Omental fat pad (tissue), 4 donors: ENCODE measurements around the gene RAB30. TPM values are rescaled to one million over a fixed set of nuclear protein-coding genes. Genes with fewer than 3 reads are reported as not detected.

Source experiments
- ATAC-seq: fragments of 150-250 bp; one replicate; pipeline ENCODE4 v1.9.1; 2016; ENCODE audit warnings: mild to moderate bottlenecking, moderate library complexity; ENCODE audit not compliant: low FRiP score
- DNase-seq: peaks from one replicate; pipeline ENCODE4 v3.0.0-alpha.2; 2019; ENCODE audit warnings: low spot score
- small RNA-seq: library from RNA; depleted of rRNA; stranded (forward); fragments of <200 nt; gene quantifications from one replicate; pipeline ENCODE3, GENCODE V24; 2016
- total RNA-seq, 4 donors: library from RNA; depleted of rRNA; stranded (reverse); fragments of >200 nt; gene quantifications; one replicate each; pipeline ENCODE4 v1.1.0, GENCODE V29; 2016
- TF ChIP-seq, protein P1 (sequence below), 3 donors: fragments of 450-650 bp; IDR thresholded peaks; one replicate each; pipeline ENCODE4 v1.5.1; 2016 to 2017; ENCODE audit warnings: antibody characterized with exemption in 3 of 3, mild to moderate bottlenecking in 3 of 3, moderate library complexity in 2 of 3

RAB30 gene
- total RNA-seq, 4 donors from 2014 or later = 14.8 to 37.9 (median 23.5) TPM

DNA sequence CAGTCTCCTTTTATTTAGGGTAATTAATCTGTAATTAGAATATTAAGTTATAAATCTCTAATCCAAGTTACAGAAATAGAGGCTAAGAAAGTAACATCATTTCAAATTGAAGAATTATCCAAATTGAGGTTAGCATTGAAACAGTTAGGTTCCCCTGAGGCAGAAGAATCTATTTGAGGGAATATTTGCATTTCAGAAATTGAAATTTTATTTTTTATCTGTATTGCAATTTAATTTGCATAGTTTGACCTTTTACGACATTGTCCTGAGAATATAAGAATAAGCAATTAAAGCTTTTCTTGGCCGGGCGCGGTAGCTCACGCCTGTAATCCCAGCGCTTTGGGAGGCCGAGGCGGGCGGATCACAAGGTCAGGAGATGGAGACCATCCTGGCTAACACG is 142.6 kb downstream of the RAB30 start:
- DNase-seq (no peak), ATAC-seq (no peak)
- TF ChIP-seq, protein P1, sequence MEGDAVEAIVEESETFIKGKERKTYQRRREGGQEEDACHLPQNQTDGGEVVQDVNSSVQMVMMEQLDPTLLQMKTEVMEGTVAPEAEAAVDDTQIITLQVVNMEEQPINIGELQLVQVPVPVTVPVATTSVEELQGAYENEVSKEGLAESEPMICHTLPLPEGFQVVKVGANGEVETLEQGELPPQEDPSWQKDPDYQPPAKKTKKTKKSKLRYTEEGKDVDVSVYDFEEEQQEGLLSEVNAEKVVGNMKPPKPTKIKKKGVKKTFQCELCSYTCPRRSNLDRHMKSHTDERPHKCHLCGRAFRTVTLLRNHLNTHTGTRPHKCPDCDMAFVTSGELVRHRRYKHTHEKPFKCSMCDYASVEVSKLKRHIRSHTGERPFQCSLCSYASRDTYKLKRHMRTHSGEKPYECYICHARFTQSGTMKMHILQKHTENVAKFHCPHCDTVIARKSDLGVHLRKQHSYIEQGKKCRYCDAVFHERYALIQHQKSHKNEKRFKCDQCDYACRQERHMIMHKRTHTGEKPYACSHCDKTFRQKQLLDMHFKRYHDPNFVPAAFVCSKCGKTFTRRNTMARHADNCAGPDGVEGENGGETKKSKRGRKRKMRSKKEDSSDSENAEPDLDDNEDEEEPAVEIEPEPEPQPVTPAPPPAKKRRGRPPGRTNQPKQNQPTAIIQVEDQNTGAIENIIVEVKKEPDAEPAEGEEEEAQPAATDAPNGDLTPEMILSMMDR (IDR thresholded peaks at IDR 0.05) = no peak

DNA sequence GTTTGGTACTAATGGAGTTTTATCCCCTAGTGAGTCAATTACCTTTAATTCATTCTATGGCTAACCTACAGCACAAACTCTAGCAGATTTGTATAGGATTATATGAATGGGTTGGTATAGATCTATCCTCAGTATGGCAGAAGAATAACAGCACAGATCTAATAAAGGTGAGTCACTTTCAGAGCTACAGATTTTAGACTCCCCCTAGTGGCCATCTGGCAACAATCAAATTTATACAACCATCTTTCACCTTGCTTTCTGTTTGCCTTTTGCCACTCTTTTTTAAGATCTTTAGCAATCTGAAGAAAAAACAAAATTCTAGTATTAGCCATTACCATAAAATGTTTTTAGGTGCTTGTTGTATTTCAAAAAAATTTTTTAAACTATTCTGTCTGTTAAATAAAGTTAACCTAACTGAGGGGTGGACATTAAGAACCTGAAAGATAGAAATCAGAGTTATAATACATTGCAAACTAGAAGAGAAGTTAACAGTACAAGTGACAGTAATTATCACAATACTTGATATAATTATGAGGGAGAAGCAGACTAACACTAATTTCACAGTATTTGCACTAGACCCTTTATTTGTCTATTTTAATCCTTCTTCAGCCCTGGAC is 144.3 kb downstream of the RAB30 start:
- ATAC-seq = no peak
- DNase-seq = no peak

DNA sequence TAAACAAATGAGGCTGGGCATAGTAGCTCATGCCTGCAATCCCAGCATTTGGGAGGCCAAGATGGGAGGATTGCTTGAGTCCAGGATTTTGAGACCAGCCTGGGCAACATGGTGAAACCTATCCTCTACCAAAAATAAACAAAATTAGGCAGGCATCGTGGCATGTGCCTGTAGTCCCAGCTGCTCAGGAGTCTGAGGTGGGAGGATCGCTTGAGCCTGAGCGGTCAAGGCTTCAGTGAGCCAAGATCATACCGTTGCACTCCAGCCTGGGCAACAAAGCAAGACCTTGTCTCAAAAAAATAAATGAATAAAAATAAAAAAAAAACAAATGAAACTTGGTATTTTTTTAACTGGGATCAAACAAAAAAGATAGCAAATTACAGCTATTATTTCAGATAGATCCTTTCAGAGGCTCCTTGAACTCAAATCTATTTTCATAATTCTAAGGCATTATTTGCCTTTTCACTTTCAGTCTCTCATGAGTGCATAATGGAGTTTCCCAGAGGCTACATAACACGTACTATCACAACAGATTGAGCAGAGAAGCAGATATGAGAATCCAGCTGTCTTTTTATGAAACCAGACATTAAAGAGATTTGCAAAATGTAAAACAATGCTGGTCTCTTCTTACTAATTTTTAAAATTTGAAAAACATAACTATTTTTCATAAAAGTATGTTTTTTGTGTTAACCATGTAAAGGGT is 147.0 kb downstream of the RAB30 start:
- ATAC-seq = no peak
- TF ChIP-seq, protein P1 (IDR thresholded peaks at IDR 0.05) = no peak
- no peak for DNase-seq

More for the DNA sequence above, 144.3 kb downstream of the RAB30 start:
- TF ChIP-seq, protein P1 (IDR thresholded peaks at IDR 0.05) = no peak

Small RNA genes within 50 kb of the gene (small RNA-seq; reads per million reads assigned to genes)
- not detected for gene SNORA70E

Other genes starting within 250 kb of the RAB30 start
- gene PRCP, start 171.5 kb downstream of the RAB30 start, total RNA-seq = 10 to 100 TPM; 59.6 to 82.4 (median 68.8) TPM
- gene DDIAS, start 170.2 kb downstream of the RAB30 start, total RNA-seq = 1 to 10 TPM in 1 of 4 donors, under 1 TPM in 3; 0.13 to 4.1 (median 0.87) TPM
- gene PCF11, start 85.2 kb upstream of the RAB30 start, total RNA-seq = 100 to 1,000 TPM in 2 of 4 donors, 10 to 100 TPM in 2; 67.2 to 120 (median 96.5) TPM
- 10 to 100 TPM in 3 of 4 donors, 1 to 10 TPM in 1; 9.0 to 13.4 (median 11.6) TPM for gene ANKRD42, start 121.8 kb upstream of the RAB30 start, total RNA-seq
- 10 to 100 TPM; 22.1 to 45.2 (median 31.2) TPM for gene CCDC90B, start 214.5 kb upstream of the RAB30 start, total RNA-seq